ENCODE data around the gene COL6A3.

GRCh38 chr2:237450583-237450982 is 36.6 kb upstream of the COL6A3 start:
- TF ChIP-seq, protein P1, sequence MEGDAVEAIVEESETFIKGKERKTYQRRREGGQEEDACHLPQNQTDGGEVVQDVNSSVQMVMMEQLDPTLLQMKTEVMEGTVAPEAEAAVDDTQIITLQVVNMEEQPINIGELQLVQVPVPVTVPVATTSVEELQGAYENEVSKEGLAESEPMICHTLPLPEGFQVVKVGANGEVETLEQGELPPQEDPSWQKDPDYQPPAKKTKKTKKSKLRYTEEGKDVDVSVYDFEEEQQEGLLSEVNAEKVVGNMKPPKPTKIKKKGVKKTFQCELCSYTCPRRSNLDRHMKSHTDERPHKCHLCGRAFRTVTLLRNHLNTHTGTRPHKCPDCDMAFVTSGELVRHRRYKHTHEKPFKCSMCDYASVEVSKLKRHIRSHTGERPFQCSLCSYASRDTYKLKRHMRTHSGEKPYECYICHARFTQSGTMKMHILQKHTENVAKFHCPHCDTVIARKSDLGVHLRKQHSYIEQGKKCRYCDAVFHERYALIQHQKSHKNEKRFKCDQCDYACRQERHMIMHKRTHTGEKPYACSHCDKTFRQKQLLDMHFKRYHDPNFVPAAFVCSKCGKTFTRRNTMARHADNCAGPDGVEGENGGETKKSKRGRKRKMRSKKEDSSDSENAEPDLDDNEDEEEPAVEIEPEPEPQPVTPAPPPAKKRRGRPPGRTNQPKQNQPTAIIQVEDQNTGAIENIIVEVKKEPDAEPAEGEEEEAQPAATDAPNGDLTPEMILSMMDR (conservative IDR thresholded peaks at IDR 0.05 in 1 of 2, IDR thresholded peaks at IDR 0.05 in 1 of 2; ENCODE audit: low read depth in 1 of 2, low read length in 2 of 2), result no peak
- TF ChIP-seq EZH2 (IDR thresholded peaks at IDR 0.05; ENCODE audit: low read length, missing control alignments), result no peak
